Right ventricle myocardium superior (tissue), 1 donor: ENCODE data around the gene HDAC7. TPM values are rescaled to one million over a fixed set of nuclear protein-coding genes. Genes with fewer than 3 reads are reported as not detected.

Experiments
- ATAC-seq: fragments of 200-7000 bp; cut with Tn5 transposase; one replicate; pipeline ENCODE4 v1.9.1; 2020; ENCODE audit warnings: mild to moderate bottlenecking; ENCODE audit not compliant: poor library complexity
- DNase-seq: peaks from one replicate; pipeline ENCODE4 v3.0.0-alpha.2; 2020
- intact Hi-C: fragments of 100-400 bp; cut with DNase I; formaldehyde crosslinking; loops from one replicate; pipeline ENCODE4 v1.11.2; 2022
- total RNA-seq: library from RNA; stranded (reverse); fragmentation: NEBNext Ultra II Directional; extraction: Animal tissue kit (Norgen Biotek cat#: 25700); gene quantifications from one replicate; pipeline ENCODE4 v1.2.1, GENCODE V29; 2021
- donor health status: DM: no; HTN: yes; CAD: no; lungs with severe emphysema.

HDAC7 gene
- total RNA-seq, 1 donor from 2014 or later = 35.9 TPM

- no peak for ATAC-seq
- intact Hi-C loops = no loop called here
- DNase-seq = no peak
These were observed 73.2 kb downstream of the HDAC7 start for GRCh38 chr12:47746523-47746922.

- intact Hi-C loops = no loop called here
- no peak for DNase-seq
- no peak for ATAC-seq
These were observed 73.6 kb downstream of the HDAC7 start for GRCh38 chr12:47746073-47746472.

- intact Hi-C loops = no loop called here
- peak; percentile 21 for ATAC-seq
- DNase-seq = no peak
These were observed 74.1 kb downstream of the HDAC7 start for GRCh38 chr12:47745485-47746041.

GRCh38 chr12:47744778-47745436, 74.8 kb downstream of the HDAC7 start:
- intact Hi-C loops = no loop called here
- DNase-seq = no peak

GRCh38 chr12:47744005-47744651, 75.6 kb downstream of the HDAC7 start:
- intact Hi-C loops = no loop called here
- DNase-seq (no peak), ATAC-seq (no peak)

More at GRCh38 chr12:47744778-47745436, 74.8 kb downstream of the HDAC7 start:
- ATAC-seq = no peak

- DNase-seq (no peak), ATAC-seq (no peak)
- intact Hi-C loops = no loop called here
These were observed 76.3 kb downstream of the HDAC7 start for GRCh38 chr12:47743311-47743860.

GRCh38 chr12:47742253-47742825, 77.4 kb downstream of the HDAC7 start:
- ATAC-seq (no peak), DNase-seq (peak; percentile 73)
- intact Hi-C loops = no loop called here

- intact Hi-C loops = no loop called here
- ATAC-seq (peak; percentile 9), DNase-seq (peak; percentile 95)
These were observed 78.4 kb downstream of the HDAC7 start for GRCh38 chr12:47741340-47741703.

GRCh38 chr12:47740606-47741339, 78.9 kb downstream of the HDAC7 start:
- ATAC-seq (no peak), DNase-seq (no peak)
- intact Hi-C loops = no loop called here

GRCh38 chr12:47739979-47740378, 79.7 kb downstream of the HDAC7 start:
- peak; percentile 77 for DNase-seq
- intact Hi-C loops = no loop called here
- ATAC-seq = no peak

- intact Hi-C loops = no loop called here
- no peak for ATAC-seq
- DNase-seq = no peak
These were observed 80.4 kb downstream of the HDAC7 start for GRCh38 chr12:47739297-47739696.

- peak; percentile 46 for DNase-seq
- intact Hi-C loops = no loop called here
- no peak for ATAC-seq
These were observed 81.6 kb downstream of the HDAC7 start for GRCh38 chr12:47737936-47738594.

GRCh38 chr12:47736877-47737676, 82.6 kb downstream of the HDAC7 start:
- peak; percentile 80 for ATAC-seq
- intact Hi-C loops = no loop called here
- DNase-seq = peak; percentile 95

- intact Hi-C loops = no loop called here
- peak; percentile 3 for ATAC-seq
- DNase-seq = peak; percentile 65
These were observed 83.5 kb downstream of the HDAC7 start for GRCh38 chr12:47736216-47736615.

- DNase-seq = peak; percentile 51
- ATAC-seq = no peak
- intact Hi-C loops = no loop called here
These were observed 84.1 kb downstream of the HDAC7 start for GRCh38 chr12:47735649-47736048.

GRCh38 chr12:47734725-47735480, 84.8 kb downstream of the HDAC7 start:
- ATAC-seq (peak; percentile 1), DNase-seq (peak; percentile 79)
- intact Hi-C loops = no loop called here

- ATAC-seq (no peak), DNase-seq (no peak)
- intact Hi-C loops = no loop called here
These were observed 86.6 kb downstream of the HDAC7 start for GRCh38 chr12:47733142-47733541.
